Keratinocyte (primary cell): Measurements from ENCODE around the gene LAMA2.

ENCODE experiments used
- CTCF ChIP-seq, 3 experiments: IDR thresholded peaks in 1 of 3; conservative IDR thresholded peaks in 1 of 3; optimal IDR thresholded peaks in 1 of 3; 2 replicates in 2 of 3; 3 replicates in 1 of 3; pipeline versions ENCODE3 to v1.5.1; 2011; ENCODE audit warnings: low read length in 3 of 3, mild to moderate bottlenecking in 3 of 3, moderate library complexity in 2 of 3, control low read depth in 1 of 3, inconsistent platforms in 1 of 3; ENCODE audit not compliant: insufficient read depth in 2 of 3; ENCODE audit errors: extremely low read depth in 1 of 3
- EZH2 ChIP-seq: IDR thresholded peaks from one replicate; pipeline ENCODE4 v1.6.1; 2012; ENCODE audit warnings: inconsistent platforms, mild to moderate bottlenecking, low read length, moderate library complexity

- no peak for TF ChIP-seq CTCF (optimal IDR thresholded peaks at IDR 0.05 in 1 of 3, IDR thresholded peaks at IDR 0.05 in 1 of 3, conservative IDR thresholded peaks at IDR 0.05 in 1 of 3; ENCODE audit: extremely low read depth in 1 of 3, insufficient read depth in 2 of 3, low read length in 3 of 3)
- TF ChIP-seq EZH2: no peak
These were observed 323.9 kb downstream of the LAMA2 start for GRCh38 chr6:129206821-129207220.
